H9 (cell line): ENCODE data around the gene ZNF730. TPM values are rescaled to one million over a fixed set of nuclear protein-coding genes. Genes with fewer than 3 reads are reported as not detected.

Source experiments
- DNase-seq: peaks from one replicate; pipeline ENCODE4 v3.0.0-alpha.2; 2017
- H2AFZ ChIP-seq: one replicate; pipeline ENCODE4 v1.6.1; 2013; ENCODE audit warnings: mild to moderate bottlenecking, low read length, control low read depth, moderate library complexity
- H2AK5ac ChIP-seq: 2 replicates; pipeline ENCODE4 v1.6.1; 2013; ENCODE audit warnings: low read length, control low read depth, mixed read lengths; ENCODE audit not compliant: insufficient read length
- H2BK120ac ChIP-seq: one replicate; pipeline ENCODE4 v1.6.1; 2013; ENCODE audit warnings: low read depth, mild to moderate bottlenecking, low read length, control low read depth, inconsistent platforms; ENCODE audit not compliant: poor library complexity, severe bottlenecking
- H2BK12ac ChIP-seq: 2 replicates; pipeline ENCODE4 v1.6.1; 2013; ENCODE audit warnings: low read length, control low read depth, mixed read lengths, low read depth; ENCODE audit not compliant: insufficient read length
- H2BK15ac ChIP-seq: 2 replicates; pipeline ENCODE4 v1.6.1; 2013; ENCODE audit warnings: low read depth, low read length, control low read depth
- H2BK20ac ChIP-seq: one replicate; pipeline ENCODE4 v1.6.1; 2013; ENCODE audit warnings: low read depth, mild to moderate bottlenecking, low read length, control low read depth, inconsistent platforms; ENCODE audit not compliant: poor library complexity, severe bottlenecking
- H2BK5ac ChIP-seq: 2 replicates; pipeline ENCODE4 v1.6.1; 2013; ENCODE audit warnings: low read length, control low read depth, mixed read lengths; ENCODE audit not compliant: insufficient read length
- H3K14ac ChIP-seq: 2 replicates; pipeline ENCODE4 v1.6.1; 2013; ENCODE audit warnings: low read length, control low read depth; ENCODE audit not compliant: insufficient read depth
- H3K18ac ChIP-seq: 2 replicates; pipeline ENCODE4 v1.6.1; 2013; ENCODE audit warnings: low read depth, mild to moderate bottlenecking, mixed read lengths, low read length, control low read depth; ENCODE audit not compliant: insufficient read length
- H3K23ac ChIP-seq: 2 replicates; pipeline ENCODE4 v1.6.1; 2013; ENCODE audit warnings: low read length, control low read depth, mixed read lengths, low read depth; ENCODE audit not compliant: insufficient read length
- H3K23me2 ChIP-seq: 2 replicates; pipeline ENCODE4 v1.6.1; 2013; ENCODE audit warnings: low read depth, mild to moderate bottlenecking, mixed read lengths, low read length, control low read depth; ENCODE audit not compliant: insufficient read length, poor library complexity, severe bottlenecking
- H3K27ac ChIP-seq: 2 replicates; pipeline ENCODE4 v1.5.1; 2013; ENCODE audit warnings: low read length, control low read depth, mixed read lengths, low read depth; ENCODE audit not compliant: insufficient read length
- H3K27me3 ChIP-seq: 2 replicates; pipeline ENCODE4 v1.6.1; 2013; ENCODE audit warnings: low read length, control low read depth, inconsistent platforms; ENCODE audit not compliant: insufficient read depth
- H3K4ac ChIP-seq: 2 replicates; pipeline ENCODE4 v1.6.1; 2013; ENCODE audit warnings: low read depth, mild to moderate bottlenecking, control low read depth, inconsistent platforms, low read length, moderate library complexity
- H3K4me1 ChIP-seq: 2 replicates; pipeline ENCODE4 v1.6.1; 2013; ENCODE audit warnings: low read length, control low read depth, inconsistent platforms; ENCODE audit not compliant: insufficient read depth
- H3K4me2 ChIP-seq: 2 replicates; pipeline ENCODE4 v1.6.1; 2013; ENCODE audit warnings: low read length, control low read depth, mixed read lengths; ENCODE audit not compliant: insufficient read length, insufficient read depth
- H3K56ac ChIP-seq: 2 replicates; pipeline ENCODE4 v1.6.1; 2013; ENCODE audit warnings: low read depth, mild to moderate bottlenecking, mixed read lengths, low read length, control low read depth; ENCODE audit not compliant: insufficient read length
- H3K79me1 ChIP-seq: 2 replicates; pipeline ENCODE4 v1.6.1; 2013; ENCODE audit warnings: low read depth, mild to moderate bottlenecking, moderate library complexity, low read length, control low read depth, inconsistent platforms; ENCODE audit not compliant: insufficient read depth, poor library complexity, severe bottlenecking
- H3K79me2 ChIP-seq: 2 replicates; pipeline ENCODE4 v1.6.1; 2013; ENCODE audit warnings: low read length, control low read depth, inconsistent platforms; ENCODE audit not compliant: insufficient read depth
- H3K9ac ChIP-seq: 2 replicates; pipeline ENCODE4 v1.6.1; 2013; ENCODE audit warnings: low read length, control low read depth, mixed read lengths; ENCODE audit not compliant: insufficient read length; ENCODE audit errors: extremely low read depth
- H3K9me3 ChIP-seq: one replicate; pipeline ENCODE4 v1.6.1; 2013; ENCODE audit warnings: low read depth, low read length, inconsistent platforms; ENCODE audit not compliant: control insufficient read depth
- H3T11ph ChIP-seq: one replicate; pipeline ENCODE4 v1.6.1; 2013; ENCODE audit warnings: mild to moderate bottlenecking, low read length, control low read depth, inconsistent platforms
- H4K20me1 ChIP-seq: one replicate; pipeline ENCODE4 v1.6.1; 2013; ENCODE audit not compliant: control insufficient read depth, insufficient read length, insufficient read depth
- H4K5ac ChIP-seq: 2 replicates; pipeline ENCODE4 v1.6.1; 2013; ENCODE audit warnings: low read depth, mild to moderate bottlenecking, mixed read lengths, low read length, control low read depth; ENCODE audit not compliant: insufficient read length
- H4K8ac ChIP-seq: replicated peaks from 2 replicates; pipeline ENCODE4 v1.6.1; 2013; ENCODE audit warnings: low read length, control low read depth, mixed read lengths, low read depth; ENCODE audit not compliant: insufficient read length
- H4K91ac ChIP-seq: 2 replicates; pipeline ENCODE4 v1.6.1; 2013; ENCODE audit warnings: low read depth, mild to moderate bottlenecking, moderate library complexity, mixed read lengths, low read length, control low read depth; ENCODE audit not compliant: insufficient read length
- H3K27ac Mint-ChIP-seq, 3 experiments: 2 replicates in 2 of 3; 3 replicates in 1 of 3; pipeline ENCODE4 v1.8.0; 2020 to 2021; ENCODE audit warnings: mixed read lengths in 3 of 3, mild to moderate bottlenecking in 1 of 3, moderate library complexity in 1 of 3
- H3K27me3 Mint-ChIP-seq: 2 replicates; pipeline ENCODE4 v1.8.0; 2021; ENCODE audit warnings: low read depth, mild to moderate bottlenecking, moderate library complexity, mixed read lengths
- H3K36me3 Mint-ChIP-seq, 3 experiments: 2 replicates in 2 of 3; 3 replicates in 1 of 3; pipeline ENCODE4 v1.8.0; 2020 to 2021; ENCODE audit warnings: low read depth in 3 of 3, mixed read lengths in 3 of 3; ENCODE audit not compliant: insufficient read depth in 1 of 3
- H3K4me1 Mint-ChIP-seq, 2 experiments: 2 replicates each; pipeline ENCODE4 v1.8.0; 2020; ENCODE audit warnings: mixed read lengths in 2 of 2
- H3K4me3 Mint-ChIP-seq, 2 experiments: 2 replicates in 1 of 2; 3 replicates in 1 of 2; pipeline ENCODE4 v1.8.0; 2020 to 2021; ENCODE audit warnings: mild to moderate bottlenecking in 2 of 2, mixed read lengths in 2 of 2, moderate library complexity in 1 of 2
- H3K9me3 Mint-ChIP-seq, 2 experiments: 2 replicates in 1 of 2; 3 replicates in 1 of 2; pipeline ENCODE4 v1.8.0; 2020; ENCODE audit warnings: mild to moderate bottlenecking in 2 of 2, mixed read lengths in 2 of 2, moderate library complexity in 1 of 2
- WGBS: extraction: QIAGEN DNeasy Blood & Tissue Kit; methylation state at CpG from one replicate; pipeline ENCODE4 v1.1.7; 2013; ENCODE audit warnings: missing lambda C conversion rate, low lambda C conversion rate, mixed read lengths; ENCODE audit not compliant: insufficient read length; ENCODE audit errors: extremely low coverage; 5-methylcytosine and 5-hydroxymethylcytosine counted together
- total RNA-seq: library from RNA; stranded (reverse); gene quantifications from 2 replicates; pipeline ENCODE4 v1.2.1, GENCODE V29; 2021
- TF ChIP-seq, protein P1 (sequence below): fragments of 200-600 bp; sonication (generic); conservative IDR thresholded peaks from 3 replicates; pipeline ENCODE4 v1.8.0; 2021; ENCODE audit warnings: antibody characterized with exemption, mild to moderate bottlenecking

Gene ZNF730
- total RNA-seq, 1 experiment from 2014 or later: 19.7 TPM

DNA sequence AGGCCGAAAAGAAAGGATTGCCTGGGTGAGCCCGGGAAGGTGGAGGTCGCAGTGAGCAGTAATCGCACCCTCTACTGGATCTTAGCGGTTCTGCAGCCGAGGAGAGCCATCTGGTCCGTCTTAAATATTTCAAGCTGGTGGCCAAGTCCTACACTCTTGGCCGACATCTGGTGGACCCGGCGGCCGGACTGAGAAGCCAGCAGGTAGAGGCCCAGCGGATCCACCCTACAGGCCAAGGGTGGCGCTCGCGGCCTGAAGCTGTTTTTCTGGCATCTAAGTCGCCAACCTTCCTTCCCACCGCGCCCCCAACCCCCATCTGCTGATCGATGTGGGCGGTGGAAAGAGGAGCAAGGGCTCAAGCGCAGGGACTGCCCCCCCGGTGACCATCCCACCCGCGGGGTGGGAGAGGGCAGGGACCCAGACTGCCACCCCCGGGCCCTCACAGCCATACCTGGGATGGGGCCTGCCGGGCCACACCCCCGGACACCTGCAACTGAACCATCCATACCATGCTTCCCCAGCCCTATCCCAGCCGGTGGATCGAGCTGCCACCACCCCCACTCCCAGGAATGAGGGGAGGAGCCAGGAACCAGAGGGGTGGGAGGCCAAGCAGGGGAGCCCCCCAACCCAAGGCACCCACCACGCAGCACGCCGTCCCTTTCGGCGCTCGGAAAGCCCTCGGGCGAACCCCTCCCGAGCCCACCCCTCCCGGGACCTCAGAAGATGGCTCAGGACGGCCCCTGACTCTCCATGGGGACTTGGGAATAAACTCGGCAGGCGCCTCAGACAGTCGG, 46.3 kb upstream of the ZNF730 start:
- Histone ChIP-seq H2AFZ (no peak overlapping the region), H3K14ac (no peak overlapping the region), H3K79me1 (no peaks in the 10 kb centered on the region), H3K4me1 (no peaks in the 10 kb centered on the region), H3K79me2 (peaks cover under 1% of the 10 kb centered on the region; the same call in 1 of the 2 replicates), H3K23me2 (no peaks in the 10 kb centered on the region), H3K27me3 (no peaks in the 10 kb centered on the region), H3K27ac (no peak overlapping the region), H4K5ac (no peak overlapping the region), H2AK5ac (no peak overlapping the region), H3K9ac (no peak overlapping the region), H3K56ac (no peak overlapping the region), H2BK20ac (no peak overlapping the region), H3K9me3 (peaks cover 35% of the 10 kb centered on the region), H2BK120ac (no peak overlapping the region), H3K18ac (no peak overlapping the region), H3K23ac (no peak overlapping the region), H4K91ac (no peak overlapping the region), H2BK15ac (no peak overlapping the region), H4K8ac (no peak overlapping the region), H3T11ph (no peak overlapping the region), H3K4me2 (no peak overlapping the region), H3K4ac (no peak overlapping the region), H4K20me1 (no peaks in the 10 kb centered on the region), H2BK12ac (no peak overlapping the region), H2BK5ac (no peak overlapping the region)
- H3K36me3 Mint-ChIP-seq: peaks cover 8 to 21% (median 14%) of the 10 kb centered on the region in 3 experiments
- no peak overlapping the region for H3K4me3 Mint-ChIP-seq
- WGBS: no CpG with 5 or more reads among the region's 43 CpGs
- DNase-seq: peak; percentile 43
- H3K27me3 Mint-ChIP-seq: peaks cover 6% of the 10 kb centered on the region
- no peak overlapping the region for H3K27ac Mint-ChIP-seq
- no peaks in the 10 kb centered on the region for H3K4me1 Mint-ChIP-seq
- TF ChIP-seq, protein P1, sequence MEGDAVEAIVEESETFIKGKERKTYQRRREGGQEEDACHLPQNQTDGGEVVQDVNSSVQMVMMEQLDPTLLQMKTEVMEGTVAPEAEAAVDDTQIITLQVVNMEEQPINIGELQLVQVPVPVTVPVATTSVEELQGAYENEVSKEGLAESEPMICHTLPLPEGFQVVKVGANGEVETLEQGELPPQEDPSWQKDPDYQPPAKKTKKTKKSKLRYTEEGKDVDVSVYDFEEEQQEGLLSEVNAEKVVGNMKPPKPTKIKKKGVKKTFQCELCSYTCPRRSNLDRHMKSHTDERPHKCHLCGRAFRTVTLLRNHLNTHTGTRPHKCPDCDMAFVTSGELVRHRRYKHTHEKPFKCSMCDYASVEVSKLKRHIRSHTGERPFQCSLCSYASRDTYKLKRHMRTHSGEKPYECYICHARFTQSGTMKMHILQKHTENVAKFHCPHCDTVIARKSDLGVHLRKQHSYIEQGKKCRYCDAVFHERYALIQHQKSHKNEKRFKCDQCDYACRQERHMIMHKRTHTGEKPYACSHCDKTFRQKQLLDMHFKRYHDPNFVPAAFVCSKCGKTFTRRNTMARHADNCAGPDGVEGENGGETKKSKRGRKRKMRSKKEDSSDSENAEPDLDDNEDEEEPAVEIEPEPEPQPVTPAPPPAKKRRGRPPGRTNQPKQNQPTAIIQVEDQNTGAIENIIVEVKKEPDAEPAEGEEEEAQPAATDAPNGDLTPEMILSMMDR: peak; percentile 38; the same call in 2 of the 3 replicates
- H3K9me3 Mint-ChIP-seq: peaks cover 57 to 83% of the 10 kb centered on the region in 2 experiments
